Endothelial cell (in vitro differentiated cells): Measurements from ENCODE around the gene ADAM12. TPM values are rescaled to one million over a fixed set of nuclear protein-coding genes. Genes with fewer than 3 reads are reported as not detected.

Experiments
- DNase-seq: peaks from one replicate; pipeline ENCODE4 v3.0.0; 2021; ENCODE audit warnings: low spot score
- H3K27ac Mint-ChIP-seq: one replicate; pipeline ENCODE4 v1.8.0; 2021; ENCODE audit warnings: mixed read lengths, inconsistent platforms; ENCODE audit not compliant: unreplicated experiment
- H3K27me3 Mint-ChIP-seq: one replicate; pipeline ENCODE4 v1.8.0; 2021; ENCODE audit warnings: mild to moderate bottlenecking, moderate library complexity, mixed read lengths, inconsistent platforms; ENCODE audit not compliant: unreplicated experiment
- H3K36me3 Mint-ChIP-seq: one replicate; pipeline ENCODE4 v1.8.0; 2021; ENCODE audit warnings: mild to moderate bottlenecking, low read depth, mixed read lengths, inconsistent platforms; ENCODE audit not compliant: unreplicated experiment
- H3K4me1 Mint-ChIP-seq: one replicate; pipeline ENCODE4 v1.8.0; 2021; ENCODE audit warnings: mild to moderate bottlenecking, mixed read lengths, inconsistent platforms; ENCODE audit not compliant: unreplicated experiment
- H3K4me3 Mint-ChIP-seq: one replicate; pipeline ENCODE4 v1.8.0; 2021; ENCODE audit warnings: mild to moderate bottlenecking, mixed read lengths, inconsistent platforms; ENCODE audit not compliant: unreplicated experiment
- H3K9me3 Mint-ChIP-seq: one replicate; pipeline ENCODE4 v1.8.0; 2021; ENCODE audit warnings: mixed read lengths, inconsistent platforms; ENCODE audit not compliant: unreplicated experiment
- CTCF ChIP-seq: fragments of 200-600 bp; sonication (generic); IDR thresholded peaks from one replicate; pipeline ENCODE4 v1.5.0; 2021; ENCODE audit warnings: antibody characterized with exemption; ENCODE audit not compliant: unreplicated experiment
- total RNA-seq: library from RNA; stranded (reverse); fragmentation: NEBNext Ultra II Directional; extraction: Animal tissue kit (Norgen Biotek cat#: 25700); gene quantifications from one replicate; pipeline ENCODE4 v1.2.1, GENCODE V29; 2021; ENCODE audit not compliant: unreplicated experiment

The ADAM12 gene
- total RNA-seq, 1 donor from 2014 or later = 9.0 TPM

- H3K4me3 Mint-ChIP-seq = no peak overlapping the region
- H3K27ac Mint-ChIP-seq = no peak overlapping the region
- DNase-seq = no peak
- H3K4me1 Mint-ChIP-seq = no peaks in the 10 kb centered on the region
- TF ChIP-seq CTCF = no peak
- no peaks in the 10 kb centered on the region for H3K27me3 Mint-ChIP-seq
- H3K36me3 Mint-ChIP-seq = peaks cover 8% of the 10 kb centered on the region
- H3K9me3 Mint-ChIP-seq = no peaks in the 10 kb centered on the region
Measured at GRCh38 chr10:126375299-126375698, 13.0 kb downstream of the ADAM12 start.

GRCh38 chr10:126374435-126374834 is 13.8 kb downstream of the ADAM12 start:
- H3K27me3 Mint-ChIP-seq = no peaks in the 10 kb centered on the region
- TF ChIP-seq CTCF = no peak
- no peak for DNase-seq
- H3K4me3 Mint-ChIP-seq = no peak overlapping the region
- H3K27ac Mint-ChIP-seq = no peak overlapping the region
- H3K4me1 Mint-ChIP-seq = no peaks in the 10 kb centered on the region
- no peaks in the 10 kb centered on the region for H3K9me3 Mint-ChIP-seq
- peaks cover 8% of the 10 kb centered on the region for H3K36me3 Mint-ChIP-seq

- no peak for TF ChIP-seq CTCF
Measured at GRCh38 chr10:126373972-126374371, 14.3 kb downstream of the ADAM12 start.

GRCh38 chr10:126373147-126373546 is 15.1 kb downstream of the ADAM12 start:
- no peaks in the 10 kb centered on the region for H3K27me3 Mint-ChIP-seq
- H3K4me3 Mint-ChIP-seq = no peak overlapping the region
- H3K4me1 Mint-ChIP-seq = no peaks in the 10 kb centered on the region
- H3K27ac Mint-ChIP-seq = no peak overlapping the region
- H3K36me3 Mint-ChIP-seq = peaks cover 8% of the 10 kb centered on the region
- no peak for TF ChIP-seq CTCF
- no peak for DNase-seq
- H3K9me3 Mint-ChIP-seq = no peaks in the 10 kb centered on the region

More at GRCh38 chr10:126373972-126374371, 14.3 kb downstream of the ADAM12 start:
- no peak overlapping the region for H3K4me3 Mint-ChIP-seq
- H3K36me3 Mint-ChIP-seq = peaks cover 8% of the 10 kb centered on the region
- H3K9me3 Mint-ChIP-seq = no peaks in the 10 kb centered on the region
- H3K27me3 Mint-ChIP-seq = no peaks in the 10 kb centered on the region
- no peaks in the 10 kb centered on the region for H3K4me1 Mint-ChIP-seq
- H3K27ac Mint-ChIP-seq = no peak overlapping the region
- DNase-seq = no peak

- Mint-ChIP-seq H3K9me3 (no peaks in the 10 kb centered on the region), H3K27ac (no peak overlapping the region), H3K4me1 (no peaks in the 10 kb centered on the region), H3K36me3 (peaks cover 8% of the 10 kb centered on the region), H3K27me3 (no peaks in the 10 kb centered on the region), H3K4me3 (no peak overlapping the region)
- no peak for TF ChIP-seq CTCF
- no peak for DNase-seq
Measured at GRCh38 chr10:126372396-126372795, 15.9 kb downstream of the ADAM12 start.
